Body of pancreas (tissue), 4 donors: ENCODE data around the gene CAMK1G.

Experiments used
- POLR2A ChIP-seq, 3 donors: fragments of 450-650 bp; IDR thresholded peaks; one replicate each; pipeline ENCODE4 v1.6.1; 2016; ENCODE audit warnings: antibody characterized with exemption in 3 of 3, mild to moderate bottlenecking in 2 of 3
- TF ChIP-seq, protein P1 (sequence below), 7 experiments: fragments of 450-650 bp in 4 of 7; fragments of 200-600 bp in 3 of 7; sonication (generic) in 3 of 7; IDR thresholded peaks; one replicate each; pipeline ENCODE4 v1.5.1; 2016 to 2019; ENCODE audit warnings: antibody characterized with exemption in 7 of 7

DNA sequence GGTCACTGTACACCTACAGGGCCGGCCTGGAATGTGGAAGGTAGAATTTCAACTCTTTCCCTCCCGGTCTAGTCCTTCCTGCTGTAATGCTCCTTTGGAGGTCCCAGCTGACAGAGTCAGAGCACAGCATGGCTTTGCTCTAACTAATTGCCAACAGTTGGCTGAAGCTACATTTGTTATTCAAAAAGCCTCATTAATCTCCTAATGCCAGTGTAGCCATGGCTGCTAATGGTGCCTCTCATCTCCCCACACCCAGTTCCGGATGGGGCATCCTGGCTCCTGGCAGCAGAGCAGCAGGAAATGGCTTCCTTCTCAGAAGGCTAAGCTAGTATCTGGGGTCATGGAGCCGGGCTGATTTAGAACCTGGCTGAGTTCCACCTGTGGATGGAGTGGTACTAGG is 18.7 kb upstream of the CAMK1G start:
- no peak for TF ChIP-seq POLR2A (IDR thresholded peaks at IDR 0.05)
- TF ChIP-seq, protein P1, sequence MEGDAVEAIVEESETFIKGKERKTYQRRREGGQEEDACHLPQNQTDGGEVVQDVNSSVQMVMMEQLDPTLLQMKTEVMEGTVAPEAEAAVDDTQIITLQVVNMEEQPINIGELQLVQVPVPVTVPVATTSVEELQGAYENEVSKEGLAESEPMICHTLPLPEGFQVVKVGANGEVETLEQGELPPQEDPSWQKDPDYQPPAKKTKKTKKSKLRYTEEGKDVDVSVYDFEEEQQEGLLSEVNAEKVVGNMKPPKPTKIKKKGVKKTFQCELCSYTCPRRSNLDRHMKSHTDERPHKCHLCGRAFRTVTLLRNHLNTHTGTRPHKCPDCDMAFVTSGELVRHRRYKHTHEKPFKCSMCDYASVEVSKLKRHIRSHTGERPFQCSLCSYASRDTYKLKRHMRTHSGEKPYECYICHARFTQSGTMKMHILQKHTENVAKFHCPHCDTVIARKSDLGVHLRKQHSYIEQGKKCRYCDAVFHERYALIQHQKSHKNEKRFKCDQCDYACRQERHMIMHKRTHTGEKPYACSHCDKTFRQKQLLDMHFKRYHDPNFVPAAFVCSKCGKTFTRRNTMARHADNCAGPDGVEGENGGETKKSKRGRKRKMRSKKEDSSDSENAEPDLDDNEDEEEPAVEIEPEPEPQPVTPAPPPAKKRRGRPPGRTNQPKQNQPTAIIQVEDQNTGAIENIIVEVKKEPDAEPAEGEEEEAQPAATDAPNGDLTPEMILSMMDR (IDR thresholded peaks at IDR 0.05) = no peak
